Endothelial cell of umbilical vein (primary cell): ENCODE measurements around the gene TGM3. TPM values are rescaled to one million over a fixed set of nuclear protein-coding genes. Genes with fewer than 3 reads are reported as not detected.

ENCODE experiments used
- BruUV-seq: library from RNA; stranded (reverse); fragments of 400-500 nt; replicated peaks from 2 replicates; lab custom pipeline; 2021; lab: Mats Ljungman, UMichigan
- CTCF ChIA-PET: fragments of 300-600, 350-600 bp; sonication (Branson Sonifier 250); formaldehyde crosslinking; loops from one replicate; lab custom pipeline; 2021; ENCODE audit warnings: antibody characterized with exemption, inconsistent platforms; lab: Charles Lee
- POLR2A ChIA-PET: fragments of 300-600, 350-600 bp; sonication (Branson Sonifier 250); formaldehyde crosslinking; loops from one replicate; lab custom pipeline; 2021; ENCODE audit warnings: antibody characterized with exemption, inconsistent platforms; lab: Charles Lee
- DNase-seq: peaks from one replicate; pipeline ENCODE4 v3.0.0-alpha.2; 2011; ENCODE audit warnings: low read depth, low spot score
- FAIRE-seq: peaks from 2 replicates; lab custom pipeline; 2011; peaks lifted over from hg19 to GRCh38; lab: Jason Lieb, UNC
- H2AFZ ChIP-seq: 2 replicates; pipeline ENCODE4 v1.6.0; 2012; ENCODE audit warnings: low read depth, low read length, control low read depth, inconsistent platforms
- H3K27ac ChIP-seq: 2 replicates; pipeline ENCODE4 v1.5.1; 2011; ENCODE audit warnings: low read depth, mild to moderate bottlenecking, control low read depth, low read length, moderate library complexity; ENCODE audit not compliant: insufficient read depth
- H3K27me3 ChIP-seq, 2 experiments: 2 replicates each; pipeline versions ENCODE4 v1.6.0 to v1.6.1; 2011; ENCODE audit warnings: low read length in 2 of 2, mixed read lengths in 1 of 2; ENCODE audit not compliant: control insufficient read depth in 2 of 2, insufficient read depth in 2 of 2
- H3K36me3 ChIP-seq, 2 experiments: 2 replicates in 1 of 2; 3 replicates in 1 of 2; pipeline ENCODE4 v1.5.1; 2011; ENCODE audit warnings: low read length in 2 of 2, mild to moderate bottlenecking in 1 of 2, moderate library complexity in 1 of 2; ENCODE audit not compliant: control insufficient read depth in 2 of 2, insufficient read depth in 2 of 2; ENCODE audit errors: extremely low read depth in 1 of 2
- H3K4me1 ChIP-seq: 3 replicates; pipeline ENCODE4 v1.5.1; 2011; ENCODE audit warnings: mild to moderate bottlenecking, low read length; ENCODE audit not compliant: control insufficient read depth, insufficient read depth; ENCODE audit errors: extremely low read depth
- H3K4me2 ChIP-seq: 2 replicates; pipeline ENCODE4 v1.6.1; 2011; ENCODE audit warnings: low read length, control low read depth, mixed read lengths; ENCODE audit not compliant: insufficient read depth
- H3K4me3 ChIP-seq, 3 experiments: fragments of 200-600 bp in 1 of 3; sonication (generic), shearing (Covaris generic) in 1 of 3; replicated peaks in 1 of 3; 2 replicates each; pipeline ENCODE4 v1.5.1; 2011 to 2016; ENCODE audit warnings: control low read depth in 3 of 3, low read length in 3 of 3, mild to moderate bottlenecking in 2 of 3, inconsistent platforms in 1 of 3, low read depth in 1 of 3, moderate library complexity in 1 of 3; ENCODE audit not compliant: insufficient read depth in 1 of 3
- H3K79me2 ChIP-seq: 2 replicates; pipeline ENCODE4 v1.6.0; 2012; ENCODE audit warnings: low read length, inconsistent platforms; ENCODE audit not compliant: control insufficient read depth, insufficient read depth
- H3K9ac ChIP-seq: replicated peaks from 2 replicates; pipeline ENCODE3; 2011; ENCODE audit warnings: low read length, control low read depth; ENCODE audit not compliant: insufficient read depth; ENCODE audit errors: extremely low read depth
- H3K9me1 ChIP-seq: replicated peaks from 3 replicates; pipeline ENCODE4 v1.6.0; 2011; ENCODE audit warnings: mild to moderate bottlenecking, low read length; ENCODE audit not compliant: control insufficient read depth, insufficient read depth; ENCODE audit errors: extremely low read depth
- H3K9me3 ChIP-seq: replicated peaks from 2 replicates; pipeline ENCODE4 v1.5.1; 2012; ENCODE audit warnings: low read length, inconsistent platforms; ENCODE audit not compliant: control insufficient read depth, insufficient read depth
- H4K20me1 ChIP-seq: replicated peaks from 2 replicates; pipeline ENCODE3; 2011; ENCODE audit warnings: mild to moderate bottlenecking, low read length; ENCODE audit not compliant: control insufficient read depth, insufficient read depth; ENCODE audit errors: extremely low read depth
- EZH2 ChIP-seq: IDR thresholded peaks from 2 replicates; pipeline ENCODE4 v1.6.1; 2012; ENCODE audit warnings: borderline replicate concordance, low read depth, mild to moderate bottlenecking, moderate library complexity, low read length, inconsistent platforms; ENCODE audit not compliant: severe bottlenecking
- FOS ChIP-seq: IDR thresholded peaks from 2 replicates; pipeline ENCODE4 v1.6.1; 2011; ENCODE audit warnings: mild to moderate bottlenecking, low read length, moderate library complexity, borderline replicate concordance; ENCODE audit not compliant: insufficient read depth
- GATA2 ChIP-seq: IDR thresholded peaks from 2 replicates; pipeline ENCODE4 v1.7.0; 2011; ENCODE audit warnings: low read depth, mild to moderate bottlenecking, moderate library complexity, mixed read lengths, low read length; ENCODE audit not compliant: insufficient read length, insufficient read depth
- JUN ChIP-seq: IDR thresholded peaks from 2 replicates; pipeline ENCODE4 v1.6.1; 2011; ENCODE audit warnings: borderline replicate concordance, low read depth; ENCODE audit not compliant: insufficient read length, insufficient read depth
- MYC ChIP-seq: IDR thresholded peaks from one replicate; pipeline ENCODE4 v1.6.1; 2011; ENCODE audit warnings: mild to moderate bottlenecking, low read depth, low read length
- POLR2A ChIP-seq: IDR thresholded peaks from 2 replicates; pipeline ENCODE4 v1.6.1; 2012; ENCODE audit warnings: low read depth, mild to moderate bottlenecking, control low read depth, low read length
- POLR2AphosphoS5 ChIP-seq: IDR thresholded peaks from 2 replicates; pipeline ENCODE4 v1.6.1; 2012; ENCODE audit warnings: low read depth, mild to moderate bottlenecking, control low read depth, low read length, moderate library complexity; ENCODE audit not compliant: insufficient read depth
- dilution Hi-C: fragments of 300-500 bp; cut with MboI; formaldehyde crosslinking; loops from one replicate; pipeline ENCODE4 v1.15.0; 2019; ENCODE audit warnings: low sequenced_read_pairs; ENCODE audit not compliant: extremely low pct_ligation_motif_present
- intact Hi-C: fragments of 100-400 bp; cut with micrococcal nuclease; formaldehyde crosslinking; loops from one replicate; pipeline ENCODE4 v1.10.0; 2022
- polyA plus RNA-seq, 4 experiments: library from polyadenylated mRNA; depleted of rRNA in 3 of 4; stranded (reverse) in 3 of 4; unstranded in 1 of 4; fragments of >200 nt; gene quantifications; 2 replicates each; pipeline versions ENCODE4 v1.2.1 to v1.2.3, GENCODE V29; 2011 to 2012; ENCODE audit warnings: missing spikeins in 1 of 4
- total RNA-seq: library from RNA; stranded (reverse); gene quantifications from 2 replicates; pipeline ENCODE4 v1.2.3, GENCODE V29; 2021
- TF ChIP-seq, protein P1 (sequence below): IDR thresholded peaks from 2 replicates; pipeline ENCODE4 v1.6.1; 2011; ENCODE audit not compliant: insufficient read depth, insufficient read length
- TF ChIP-seq, protein P2 (sequence below), 2 donors: IDR thresholded peaks; 1 replicate in 1 of 2; 2 replicates in 1 of 2; pipeline ENCODE4 v1.5.1; 2011; ENCODE audit warnings: low read length in 2 of 2, mild to moderate bottlenecking in 2 of 2, moderate library complexity in 2 of 2, control low read depth in 1 of 2, inconsistent platforms in 1 of 2, low read depth in 1 of 2; ENCODE audit not compliant: insufficient read depth in 1 of 2; ENCODE audit errors: extremely low read depth in 1 of 2

TGM3 gene
- total and polyA plus RNA-seq, 2 donors (not counting 3 experiments of a cell fraction or from before 2014, with no cell fraction given), result not detected

DNA sequence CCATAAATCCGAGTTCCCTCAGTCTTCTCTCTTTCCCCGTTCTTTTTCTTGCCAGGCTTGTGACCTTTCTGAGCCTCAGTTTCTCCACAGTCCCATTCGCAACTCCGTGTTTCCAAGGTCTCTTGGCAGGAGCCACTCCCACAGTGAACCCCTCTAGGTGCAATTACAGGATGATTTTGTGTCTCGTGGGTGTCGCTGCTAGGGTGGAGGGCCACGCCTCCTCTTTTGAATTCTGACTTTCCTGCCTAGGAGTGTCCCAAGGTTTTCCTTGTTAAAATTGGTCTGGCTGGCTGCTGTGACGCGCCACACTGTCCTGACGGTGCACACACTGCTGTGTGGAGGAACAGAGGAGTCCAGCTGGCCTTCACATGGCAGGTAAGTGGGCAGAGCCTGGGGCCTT, 84.8 kb downstream of the TGM3 start, which contains the start of gene TGM6:
Gene TGM6, plus strand, starts transcription at position 301 of the 400 bp plus-strand sequence. Its CDS starts 68 bp downstream, at position 369.
- Histone ChIP-seq H3K4me2 (no peak within 1 kb of the TSS), H3K27ac (no peak within 1 kb of the TSS), H4K20me1 (no peaks in the 10 kb centered on the region), H3K9me1 (no peaks in the 10 kb centered on the region), H3K79me2 (no peaks in the 10 kb centered on the region), H3K27me3 (no peaks in the 10 kb centered on the region), H3K9me3 (no peaks in the 10 kb centered on the region), H3K4me1 (no peaks in the 10 kb centered on the region), H2AFZ (no peak within 1 kb of the TSS), H3K4me3 (no peak within 1 kb of the TSS), H3K36me3 (no peaks in the 10 kb centered on the region), H3K9ac (no peak within 1 kb of the TSS)
- intact Hi-C loops, result no loop called here
- BruUV-seq, result no TSS peak
- ChIA-PET POLR2A (no interaction called here), CTCF (interaction anchor here (1.3 to 3.1 kb wide), 2 partner anchors 7 to 30 kb away, joined by 3 to 16 read pairs; no protein-coding TSS in a partner anchor)
- dilution Hi-C loops, result no loop called here
- TF ChIP-seq MYC (no peak), EZH2 (no peak), FOS (no peak), GATA2 (no peak), POLR2A (no peak), JUN (no peak), POLR2AphosphoS5 (no peak)
- TF ChIP-seq, protein P1, sequence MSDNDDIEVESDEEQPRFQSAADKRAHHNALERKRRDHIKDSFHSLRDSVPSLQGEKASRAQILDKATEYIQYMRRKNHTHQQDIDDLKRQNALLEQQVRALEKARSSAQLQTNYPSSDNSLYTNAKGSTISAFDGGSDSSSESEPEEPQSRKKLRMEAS, result no peak
- TF ChIP-seq, protein P2, sequence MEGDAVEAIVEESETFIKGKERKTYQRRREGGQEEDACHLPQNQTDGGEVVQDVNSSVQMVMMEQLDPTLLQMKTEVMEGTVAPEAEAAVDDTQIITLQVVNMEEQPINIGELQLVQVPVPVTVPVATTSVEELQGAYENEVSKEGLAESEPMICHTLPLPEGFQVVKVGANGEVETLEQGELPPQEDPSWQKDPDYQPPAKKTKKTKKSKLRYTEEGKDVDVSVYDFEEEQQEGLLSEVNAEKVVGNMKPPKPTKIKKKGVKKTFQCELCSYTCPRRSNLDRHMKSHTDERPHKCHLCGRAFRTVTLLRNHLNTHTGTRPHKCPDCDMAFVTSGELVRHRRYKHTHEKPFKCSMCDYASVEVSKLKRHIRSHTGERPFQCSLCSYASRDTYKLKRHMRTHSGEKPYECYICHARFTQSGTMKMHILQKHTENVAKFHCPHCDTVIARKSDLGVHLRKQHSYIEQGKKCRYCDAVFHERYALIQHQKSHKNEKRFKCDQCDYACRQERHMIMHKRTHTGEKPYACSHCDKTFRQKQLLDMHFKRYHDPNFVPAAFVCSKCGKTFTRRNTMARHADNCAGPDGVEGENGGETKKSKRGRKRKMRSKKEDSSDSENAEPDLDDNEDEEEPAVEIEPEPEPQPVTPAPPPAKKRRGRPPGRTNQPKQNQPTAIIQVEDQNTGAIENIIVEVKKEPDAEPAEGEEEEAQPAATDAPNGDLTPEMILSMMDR (IDR thresholded peaks at IDR 0.05; ENCODE audit: extremely low read depth in 1 of 2, insufficient read depth in 1 of 2, low read depth in 1 of 2, low read length in 2 of 2), result no peak
- no peak for DNase-seq
- no peak for FAIRE-seq
